Stimulated activated CD4-positive, alpha-beta T cell treated with anti-CD3 and anti-CD28 coated beads, TNF-alpha, amount 100 ng/mL, for 4 hours (primary cell): ENCODE measurements around the gene DGKB.
"Not testable (repeated sequence)": the region's sequence is repeated elsewhere in the genome, so short reads cannot be mapped to it uniquely, and the experiment has no call there.

Source experiments
- DNase-seq, 3 experiments: peaks; one replicate each; pipeline ENCODE4 v3.0.0-alpha.2; 2020; ENCODE audit warnings: low read depth in 3 of 3

DGKB gene

GRCh38 chr7:14583518-14583917 is 319.0 kb downstream of the DGKB start:
- DNase-seq, result no peak

- no peak for DNase-seq
Observed at GRCh38 chr7:14582010-14582409, 320.5 kb downstream of the DGKB start.

GRCh38 chr7:14579971-14580370 is 322.6 kb downstream of the DGKB start:
- no peak for DNase-seq

GRCh38 chr7:14576578-14576977 is 326.0 kb downstream of the DGKB start:
- DNase-seq, result no peak

- no peak for DNase-seq
Observed at GRCh38 chr7:14570750-14571607, 331.6 kb downstream of the DGKB start.

GRCh38 chr7:14552060-14552459 is 350.5 kb downstream of the DGKB start:
- DNase-seq, result no peak

GRCh38 chr7:14551310-14551709 is 351.2 kb downstream of the DGKB start:
- DNase-seq, result no peak

GRCh38 chr7:14542624-14543023 is 359.9 kb downstream of the DGKB start:
- no peak for DNase-seq

- DNase-seq, result no peak
Observed at GRCh38 chr7:14521183-14521582, 381.4 kb downstream of the DGKB start.

GRCh38 chr7:14510268-14510667 is 392.3 kb downstream of the DGKB start:
- no peak for DNase-seq

GRCh38 chr7:14507617-14508016 is 394.9 kb downstream of the DGKB start:
- no peak for DNase-seq

- no peak for DNase-seq
Observed at GRCh38 chr7:14505906-14506305, 396.6 kb downstream of the DGKB start.

GRCh38 chr7:14504134-14504533 is 398.4 kb downstream of the DGKB start:
- no peak for DNase-seq

GRCh38 chr7:14503623-14504022 is 398.9 kb downstream of the DGKB start:
- no peak for DNase-seq

- DNase-seq, result no peak
Observed at GRCh38 chr7:14501436-14501835, 401.1 kb downstream of the DGKB start.

GRCh38 chr7:14497390-14497789 is 405.2 kb downstream of the DGKB start:
- no peak for DNase-seq

- no peak for DNase-seq
Observed at GRCh38 chr7:14495633-14496032, 406.9 kb downstream of the DGKB start.

GRCh38 chr7:14487701-14488395 is 414.7 kb downstream of the DGKB start:
- DNase-seq, result no peak

- no peak for DNase-seq
Observed at GRCh38 chr7:14483663-14484062, 418.9 kb downstream of the DGKB start.

GRCh38 chr7:14480281-14480680 is 422.3 kb downstream of the DGKB start:
- no peak for DNase-seq

GRCh38 chr7:14478834-14479510 is 423.6 kb downstream of the DGKB start:
- DNase-seq, result no peak

GRCh38 chr7:14461716-14462115 is 440.8 kb downstream of the DGKB start:
- DNase-seq, result not testable (repeated sequence)

- DNase-seq, result not testable (repeated sequence)
Observed at GRCh38 chr7:14458846-14459245, 443.7 kb downstream of the DGKB start.
